Effector memory CD4-positive, alpha-beta T cell (primary cell): ENCODE data around the gene VAT1.

Experiments used
- DNase-seq, 3 donors: peaks; one replicate each; pipeline ENCODE4 v3.0.0-alpha.2; 2020
- H3K27ac ChIP-seq: 2 replicates; pipeline ENCODE4 v1.7.0; 2013; ENCODE audit warnings: mild to moderate bottlenecking, low read length, moderate library complexity; ENCODE audit not compliant: insufficient read depth, poor library complexity, severe bottlenecking
- H3K27me3 ChIP-seq: replicated peaks from 2 replicates; pipeline ENCODE4 v1.7.0; 2013; ENCODE audit warnings: mild to moderate bottlenecking, low read length; ENCODE audit not compliant: insufficient read depth, control insufficient read depth, poor library complexity, severe bottlenecking
- H3K36me3 ChIP-seq: 2 replicates; pipeline ENCODE4 v1.7.0; 2013; ENCODE audit warnings: mild to moderate bottlenecking, low read length, moderate library complexity; ENCODE audit not compliant: control insufficient read depth, insufficient read depth
- H3K4me1 ChIP-seq: 2 replicates; pipeline ENCODE4 v1.7.0; 2013; ENCODE audit warnings: low read length, mild to moderate bottlenecking; ENCODE audit not compliant: control insufficient read depth, insufficient read depth, poor library complexity, severe bottlenecking
- H3K4me3 ChIP-seq: 2 replicates; pipeline ENCODE4 v1.7.0; 2013; ENCODE audit warnings: low read length, low read depth, mild to moderate bottlenecking; ENCODE audit not compliant: insufficient read depth, poor library complexity, severe bottlenecking
- H3K9me3 ChIP-seq: 2 replicates; pipeline ENCODE4 v1.7.0; 2013; ENCODE audit warnings: mild to moderate bottlenecking, low read length, moderate library complexity; ENCODE audit not compliant: control insufficient read depth

Gene VAT1

DNA sequence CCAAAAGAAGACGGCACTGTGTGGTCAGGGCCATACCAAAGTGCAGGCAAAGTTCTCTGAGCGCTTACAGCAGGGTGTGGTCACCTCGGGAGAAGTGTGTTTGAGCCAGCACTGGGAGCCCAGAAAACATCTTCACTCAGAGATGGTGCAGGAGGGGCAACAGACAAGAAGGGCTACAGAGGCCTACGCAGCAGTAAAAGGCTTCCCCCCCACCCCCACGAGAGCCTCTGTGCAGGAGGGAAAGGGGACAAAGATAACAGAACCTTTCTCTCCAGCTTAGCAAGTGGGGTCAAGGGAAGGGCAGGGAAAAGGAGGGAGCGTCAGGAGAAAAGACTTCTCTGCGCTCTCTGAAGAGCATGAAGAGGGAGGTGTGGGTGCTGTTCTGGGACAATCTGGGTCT lies 2.8 kb downstream of the VAT1 start:
- Histone ChIP-seq H3K4me1 (peaks cover 12% of the 10 kb centered on the region), H3K27ac (peak overlapping the region; percentile 15), H3K9me3 (no peaks in the 10 kb centered on the region)

DNA sequence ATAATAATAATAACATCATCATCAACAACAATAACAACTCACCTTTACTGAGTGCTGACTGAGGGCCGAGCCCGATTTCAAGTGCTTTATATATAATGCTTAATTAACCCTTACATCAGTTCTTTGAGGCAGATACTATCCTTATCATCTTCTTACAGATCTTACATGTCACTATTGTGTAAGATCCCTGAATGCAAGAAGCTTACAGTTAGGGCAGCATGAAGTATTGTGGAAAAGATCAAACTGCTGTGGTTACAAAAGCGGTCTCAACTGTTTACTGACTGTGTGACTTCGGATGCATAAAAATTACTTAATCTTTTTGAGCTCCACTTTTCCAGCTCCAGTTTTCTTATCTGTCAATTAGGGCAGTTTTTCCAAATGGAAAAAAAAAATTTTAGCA lies 3.3 kb downstream of the VAT1 start:
- peaks cover 9% of the 10 kb centered on the region for H3K4me1 ChIP-seq
- H3K4me3 ChIP-seq = no peak overlapping the region
- peaks cover 7% of the 10 kb centered on the region for H3K36me3 ChIP-seq
- H3K27ac ChIP-seq = peak overlapping the region; percentile 15
- no peak for DNase-seq
- no peaks in the 10 kb centered on the region for H3K27me3 ChIP-seq
- H3K9me3 ChIP-seq = no peaks in the 10 kb centered on the region

More for the DNA sequence above, 2.8 kb downstream of the VAT1 start:
- no peaks in the 10 kb centered on the region for H3K27me3 ChIP-seq
- H3K4me3 ChIP-seq = no peak overlapping the region
- no peak for DNase-seq
- peaks cover 3% of the 10 kb centered on the region for H3K36me3 ChIP-seq

DNA sequence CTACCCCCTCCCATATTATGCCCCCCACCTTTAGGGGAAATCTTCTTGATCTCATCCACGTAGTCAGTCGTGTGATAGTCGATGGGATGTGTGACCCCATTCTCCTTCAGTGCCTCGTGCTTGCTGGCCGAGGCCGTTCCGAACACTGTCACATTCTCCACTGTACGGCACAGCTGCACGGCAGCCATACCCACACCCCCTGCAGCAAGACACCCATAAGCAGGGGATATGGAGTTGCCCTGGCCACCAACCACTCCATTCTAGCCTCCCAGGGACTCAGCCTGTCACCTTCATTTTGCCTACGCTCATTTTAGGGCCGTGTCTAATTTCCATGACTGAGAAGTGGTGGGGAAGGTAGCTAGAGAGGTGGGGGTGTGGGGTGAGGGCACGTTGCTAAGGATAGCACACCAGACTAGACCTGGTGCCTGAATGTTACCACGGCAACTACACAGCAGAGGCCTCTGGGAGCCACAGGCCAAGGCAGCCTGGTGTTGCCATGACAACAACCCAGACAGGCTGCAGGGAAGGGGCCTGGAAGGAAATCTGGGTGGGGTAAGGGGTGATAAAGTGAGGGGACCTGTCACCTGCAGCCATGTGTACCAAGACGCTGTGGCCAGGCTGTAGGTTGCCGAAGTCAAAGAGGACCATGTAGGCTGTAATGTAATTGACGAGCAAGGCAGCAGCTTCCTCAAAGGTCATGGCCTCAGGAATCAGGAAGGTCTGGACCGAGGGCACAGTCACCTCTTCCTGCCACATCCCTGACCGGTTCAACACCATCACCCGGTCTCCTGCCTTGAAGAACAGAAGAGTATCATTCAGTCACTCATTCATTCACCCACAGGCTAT lies 4.0 kb downstream of the VAT1 start:
- Histone ChIP-seq H3K36me3 (peaks cover 14% of the 10 kb centered on the region), H3K4me3 (no peak overlapping the region), H3K4me1 (peaks cover 7% of the 10 kb centered on the region)

DNA sequence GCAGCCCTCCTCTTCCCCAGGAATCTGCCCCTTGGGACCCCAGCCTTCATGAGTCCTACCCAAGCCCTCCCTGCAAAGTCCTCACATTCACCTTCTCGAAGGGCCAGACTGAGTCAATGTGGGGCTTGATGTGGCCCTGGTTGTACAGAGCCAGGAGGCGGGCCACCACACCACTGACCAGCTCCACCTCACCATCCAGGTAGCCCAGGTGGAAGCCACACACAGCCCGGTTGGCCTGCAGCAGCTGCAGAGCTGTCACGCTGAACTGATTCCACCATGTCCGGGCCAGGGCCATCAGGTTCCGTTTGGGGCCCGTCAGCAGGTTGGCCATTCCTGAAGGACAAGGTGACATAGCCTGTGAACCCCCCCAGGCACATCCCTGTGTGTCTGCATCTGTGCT lies 6.0 kb downstream of the VAT1 start:
- DNase-seq = no peak
- peaks cover 21% of the 10 kb centered on the region for H3K36me3 ChIP-seq

More for the DNA sequence above, 4.0 kb downstream of the VAT1 start:
- peak overlapping the region; percentile 31 for H3K27ac ChIP-seq
- H3K9me3 ChIP-seq = no peaks in the 10 kb centered on the region
- peak; percentile 29 to 53 (median 37) for DNase-seq
- no peaks in the 10 kb centered on the region for H3K27me3 ChIP-seq

DNA sequence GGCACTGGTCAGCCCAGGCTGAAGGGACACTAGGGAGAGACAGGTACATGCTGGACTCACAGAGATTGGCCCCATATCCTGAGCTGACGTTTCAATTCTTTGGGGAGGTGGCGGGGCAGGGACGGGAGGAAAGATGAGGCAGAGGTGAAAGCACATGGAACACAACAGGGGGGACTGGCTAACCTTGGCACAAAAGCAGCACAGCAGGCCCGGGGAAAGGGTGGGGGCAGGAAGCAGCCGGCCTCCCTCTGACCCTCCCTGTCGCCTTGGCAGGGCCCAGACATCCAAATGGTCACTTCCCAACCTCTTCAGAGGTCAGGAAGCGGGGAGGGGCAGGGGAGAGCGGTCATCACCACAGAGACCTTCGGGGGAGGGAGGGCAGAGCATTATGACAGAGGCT lies 6.6 kb downstream of the VAT1 start:
- Histone ChIP-seq H3K4me3 (no peak overlapping the region), H3K27ac (no peak overlapping the region)

More for the DNA sequence above, 6.0 kb downstream of the VAT1 start:
- Histone ChIP-seq H3K4me1 (peaks cover 7% of the 10 kb centered on the region), H3K27me3 (no peaks in the 10 kb centered on the region), H3K9me3 (no peaks in the 10 kb centered on the region), H3K4me3 (no peak overlapping the region), H3K27ac (no peak overlapping the region)

DNA sequence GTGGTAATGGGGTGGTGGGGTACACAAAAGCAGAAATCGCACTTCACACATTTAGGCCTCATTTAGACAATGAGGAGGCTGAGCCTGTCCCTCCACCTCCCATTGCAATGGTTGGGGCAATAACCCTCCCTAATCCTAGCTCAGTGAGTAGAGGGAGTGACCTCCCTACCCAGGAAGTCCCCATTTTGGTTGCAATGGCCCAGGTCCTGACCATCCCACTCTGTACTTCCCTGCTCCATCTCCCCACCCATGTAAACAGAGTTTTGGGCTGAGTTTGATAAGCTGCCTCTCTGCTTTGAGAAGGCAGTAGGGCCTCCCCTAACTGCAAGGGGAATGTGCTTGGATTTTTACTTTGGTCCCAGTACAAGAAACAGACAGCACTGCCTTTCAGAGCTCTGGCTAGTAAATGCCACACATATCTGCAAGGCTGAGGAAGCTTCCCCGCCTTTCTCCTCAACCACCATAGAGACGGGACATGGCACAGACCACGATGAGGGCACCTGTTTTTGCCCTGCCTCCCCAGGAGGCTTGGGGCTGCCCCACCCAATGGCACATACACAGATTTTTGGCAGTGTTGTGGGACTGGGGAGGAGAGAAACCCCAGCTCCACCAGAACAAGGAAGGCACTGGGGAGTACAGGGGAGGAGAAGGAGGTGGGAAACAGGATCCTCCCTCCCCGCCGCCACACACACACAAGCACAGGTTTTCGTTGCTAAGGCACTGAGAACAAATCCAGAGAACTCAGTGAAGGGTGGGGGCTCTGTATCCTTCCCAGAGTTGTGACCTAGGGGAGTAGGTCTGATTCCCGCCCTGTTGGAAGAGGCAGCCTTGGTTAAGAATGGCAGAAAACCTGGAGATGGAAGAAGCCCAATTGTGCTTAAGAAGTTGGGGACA lies 7.3 kb downstream of the VAT1 start:
- Histone ChIP-seq H3K4me1 (peaks cover 7% of the 10 kb centered on the region), H3K27ac (no peak overlapping the region), H3K36me3 (peaks cover 21% of the 10 kb centered on the region), H3K9me3 (no peaks in the 10 kb centered on the region), H3K27me3 (no peaks in the 10 kb centered on the region), H3K4me3 (no peak overlapping the region)
- DNase-seq = no peak

More for the DNA sequence above, 6.6 kb downstream of the VAT1 start:
- Histone ChIP-seq H3K36me3 (peaks cover 21% of the 10 kb centered on the region), H3K27me3 (no peaks in the 10 kb centered on the region), H3K9me3 (no peaks in the 10 kb centered on the region), H3K4me1 (peaks cover 7% of the 10 kb centered on the region)
- DNase-seq = no peak

DNA sequence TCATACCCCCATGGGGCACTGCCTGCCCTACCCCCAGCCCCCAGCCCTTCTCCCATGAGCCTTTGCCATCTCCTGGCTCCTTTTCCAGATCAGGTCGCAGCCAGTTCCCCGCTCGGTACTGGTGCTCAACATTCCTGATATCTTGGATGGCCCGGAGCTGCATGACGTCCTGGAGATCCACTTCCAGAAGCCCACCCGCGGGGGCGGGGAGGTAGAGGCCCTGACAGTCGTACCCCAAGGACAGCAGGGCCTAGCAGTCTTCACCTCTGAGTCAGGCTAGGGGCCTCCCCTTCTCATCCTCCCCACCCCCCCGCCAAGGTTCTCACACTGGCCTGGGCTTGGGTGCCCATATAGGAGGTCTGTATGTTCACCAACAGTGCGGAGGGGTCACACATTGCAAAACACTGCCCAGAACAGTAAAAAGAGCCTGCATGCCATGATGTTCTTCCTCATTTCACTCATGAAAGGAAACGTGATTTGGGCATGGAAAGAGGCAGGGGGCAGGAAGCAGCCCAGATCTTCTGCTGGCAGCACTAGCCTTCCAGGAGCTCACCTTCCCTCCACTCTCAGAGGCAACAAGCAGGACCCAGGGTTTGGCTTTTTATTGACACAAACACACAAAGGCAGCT lies 8.1 kb downstream of the VAT1 start:
- no peak for DNase-seq
- Histone ChIP-seq H3K27ac (no peak overlapping the region), H3K36me3 (peaks cover 21% of the 10 kb centered on the region)

DNA sequence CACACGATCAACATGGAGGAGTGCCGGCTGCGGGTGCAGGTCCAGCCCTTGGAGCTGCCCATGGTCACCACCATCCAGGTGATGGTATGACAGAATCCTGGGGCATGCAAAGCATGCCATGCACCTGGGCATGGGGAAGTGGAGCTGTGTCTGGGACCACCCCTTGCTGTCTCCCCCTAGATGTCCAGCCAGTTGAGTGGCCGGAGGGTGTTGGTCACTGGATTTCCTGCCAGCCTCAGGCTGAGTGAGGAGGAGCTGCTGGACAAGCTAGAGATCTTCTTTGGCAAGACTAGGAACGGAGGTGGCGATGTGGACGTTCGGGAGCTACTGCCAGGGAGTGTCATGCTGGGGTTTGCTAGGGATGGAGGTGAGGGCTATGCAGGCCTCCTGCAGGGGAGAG lies 8.9 kb downstream of the VAT1 start:
- Histone ChIP-seq H3K4me1 (no peaks in the 10 kb centered on the region), H3K36me3 (peaks cover 21% of the 10 kb centered on the region), H3K27me3 (no peaks in the 10 kb centered on the region), H3K4me3 (no peak overlapping the region), H3K27ac (no peak overlapping the region), H3K9me3 (no peaks in the 10 kb centered on the region)
- no peak for DNase-seq

More for the DNA sequence above, 8.1 kb downstream of the VAT1 start:
- no peak overlapping the region for H3K4me3 ChIP-seq
- no peaks in the 10 kb centered on the region for H3K9me3 ChIP-seq
- peaks cover 7% of the 10 kb centered on the region for H3K4me1 ChIP-seq
- no peaks in the 10 kb centered on the region for H3K27me3 ChIP-seq

DNA sequence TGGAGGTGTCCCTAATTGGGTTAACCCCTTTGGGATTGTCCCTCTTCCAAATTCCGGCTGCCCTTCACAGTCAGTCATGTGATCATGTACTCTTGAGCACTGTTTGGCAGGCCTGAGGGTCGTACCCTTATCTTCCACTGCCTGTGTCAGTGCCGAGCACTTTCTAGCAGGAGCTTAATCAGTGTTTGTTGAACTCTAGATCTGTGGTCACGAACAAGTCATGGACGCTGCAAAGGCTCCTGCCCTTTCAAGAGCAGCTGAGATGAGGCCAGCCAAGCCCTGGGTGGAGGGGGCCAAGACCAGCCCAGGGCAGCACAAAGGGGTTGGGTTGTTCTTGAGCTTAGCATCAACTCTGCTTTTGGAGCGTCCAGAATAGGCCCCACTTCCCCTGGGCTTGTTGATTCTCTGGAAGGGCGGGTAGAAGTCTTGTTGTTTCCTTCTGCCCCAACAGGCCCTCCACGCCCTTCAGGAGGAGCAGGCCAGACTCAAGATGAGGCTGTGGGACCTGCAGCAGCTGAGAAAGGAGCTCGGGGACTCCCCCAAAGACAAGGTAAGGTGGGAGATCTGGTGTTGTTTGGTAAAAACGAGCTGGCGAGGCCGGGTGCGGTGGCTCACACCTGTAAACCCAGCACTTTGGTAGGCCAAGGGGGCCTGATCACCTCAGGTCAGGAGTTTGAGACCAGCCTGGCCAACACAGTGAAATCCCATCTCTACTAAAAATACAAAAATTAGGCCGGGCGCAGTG lies 10.3 kb downstream of the VAT1 start:
- H3K4me3 ChIP-seq = no peak overlapping the region
- no peaks in the 10 kb centered on the region for H3K27me3 ChIP-seq
- peaks cover 21% of the 10 kb centered on the region for H3K36me3 ChIP-seq
- no peak for DNase-seq
- H3K4me1 ChIP-seq = no peaks in the 10 kb centered on the region
- no peak overlapping the region for H3K27ac ChIP-seq
- H3K9me3 ChIP-seq = no peaks in the 10 kb centered on the region
